ENCODE results near the gene KLHL5. TPM values are rescaled to one million over a fixed set of nuclear protein-coding genes. Genes with fewer than 3 reads are reported as not detected.
"Not testable (repeated sequence)": the region's sequence is repeated elsewhere in the genome, so short reads cannot be mapped to it uniquely, and the experiment has no call there.

Gene KLHL5
- total RNA-seq, 1 donor from 2014 or later = 44.8 TPM

GRCh38 chr4:39030725-39031124 lies 31.3 kb upstream of the KLHL5 start:
- DNase-seq (ENCODE audit: low spot score, unreplicated experiment) = no peak
- Mint-ChIP-seq H3K27me3 (no peaks in the 10 kb centered on the region), H3K36me3 (ENCODE audit: insufficient read depth) (no peaks in the 10 kb centered on the region), H3K4me3 (ENCODE audit: low read depth) (no peak overlapping the region), H3K27ac (no peak overlapping the region), H3K9me3 (ENCODE audit: low read depth) (no peaks in the 10 kb centered on the region), H3K4me1 (ENCODE audit: low read depth) (peaks cover 1% of the 10 kb centered on the region)
- TF ChIP-seq, protein P1, sequence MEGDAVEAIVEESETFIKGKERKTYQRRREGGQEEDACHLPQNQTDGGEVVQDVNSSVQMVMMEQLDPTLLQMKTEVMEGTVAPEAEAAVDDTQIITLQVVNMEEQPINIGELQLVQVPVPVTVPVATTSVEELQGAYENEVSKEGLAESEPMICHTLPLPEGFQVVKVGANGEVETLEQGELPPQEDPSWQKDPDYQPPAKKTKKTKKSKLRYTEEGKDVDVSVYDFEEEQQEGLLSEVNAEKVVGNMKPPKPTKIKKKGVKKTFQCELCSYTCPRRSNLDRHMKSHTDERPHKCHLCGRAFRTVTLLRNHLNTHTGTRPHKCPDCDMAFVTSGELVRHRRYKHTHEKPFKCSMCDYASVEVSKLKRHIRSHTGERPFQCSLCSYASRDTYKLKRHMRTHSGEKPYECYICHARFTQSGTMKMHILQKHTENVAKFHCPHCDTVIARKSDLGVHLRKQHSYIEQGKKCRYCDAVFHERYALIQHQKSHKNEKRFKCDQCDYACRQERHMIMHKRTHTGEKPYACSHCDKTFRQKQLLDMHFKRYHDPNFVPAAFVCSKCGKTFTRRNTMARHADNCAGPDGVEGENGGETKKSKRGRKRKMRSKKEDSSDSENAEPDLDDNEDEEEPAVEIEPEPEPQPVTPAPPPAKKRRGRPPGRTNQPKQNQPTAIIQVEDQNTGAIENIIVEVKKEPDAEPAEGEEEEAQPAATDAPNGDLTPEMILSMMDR (IDR thresholded peaks at IDR 0.05; ENCODE audit: unreplicated experiment) = no peak

GRCh38 chr4:39031590-39032020 lies 30.4 kb upstream of the KLHL5 start:
- DNase-seq (ENCODE audit: low spot score, unreplicated experiment); H3K36me3 Mint-ChIP-seq (ENCODE audit: insufficient read depth); H3K27me3 Mint-ChIP-seq; H3K4me1 Mint-ChIP-seq (ENCODE audit: low read depth); H3K27ac Mint-ChIP-seq; H3K9me3 Mint-ChIP-seq (ENCODE audit: low read depth); H3K4me3 Mint-ChIP-seq (ENCODE audit: low read depth): not testable (repeated sequence)

DNA sequence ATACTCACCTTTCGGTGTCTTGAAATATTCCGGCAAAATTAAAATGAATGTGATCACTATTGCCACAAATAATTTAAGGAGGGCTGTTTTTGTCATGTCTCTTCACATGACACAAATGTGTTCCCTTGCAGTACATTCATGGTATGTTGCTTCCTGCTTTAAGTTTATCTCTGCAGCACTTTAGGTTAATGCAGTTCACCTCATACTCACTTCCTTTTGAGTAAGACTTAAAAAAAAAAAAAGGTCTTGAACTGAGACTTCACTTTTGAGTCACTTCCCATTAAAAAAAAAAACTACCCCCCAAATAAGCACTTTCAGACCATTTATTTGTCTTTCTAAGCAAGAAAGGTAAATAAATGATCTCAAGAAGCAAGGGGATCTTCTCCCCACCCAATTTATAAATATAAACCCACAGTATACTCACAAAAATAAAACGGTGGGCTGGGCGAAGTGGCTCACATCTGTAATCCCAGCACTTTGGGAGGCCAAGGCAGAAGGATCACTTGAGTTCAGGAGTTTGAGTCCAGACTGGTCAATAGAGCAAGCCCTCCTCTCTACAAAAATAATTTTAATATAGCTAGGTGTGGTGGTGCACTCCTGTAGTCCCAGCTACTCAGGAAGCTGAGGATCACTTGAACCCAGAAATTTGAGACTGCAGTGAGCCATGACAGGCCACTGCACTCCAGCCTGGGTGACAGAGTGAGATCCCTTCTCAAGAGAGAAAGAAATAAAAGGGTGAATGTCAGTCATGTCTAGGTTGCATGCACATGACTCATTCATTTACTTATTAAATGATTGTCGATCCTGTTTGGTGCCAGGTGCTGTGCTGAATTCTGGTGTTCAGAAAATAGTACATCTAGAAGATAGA lies 29.6 kb upstream of the KLHL5 start, which contains the start of gene TMEM156:
Gene TMEM156 (minus strand): TSS at position 192 of the 868 bp plus-strand sequence. CDS start 96 bp downstream, at position 96.
- Mint-ChIP-seq H3K27me3 (no peaks in the 10 kb centered on the region), H3K4me1 (ENCODE audit: low read depth) (peaks cover 11% of the 10 kb centered on the region), H3K36me3 (ENCODE audit: insufficient read depth) (no peaks in the 10 kb centered on the region), H3K27ac (no peak within 1 kb of the TSS), H3K9me3 (ENCODE audit: low read depth) (no peaks in the 10 kb centered on the region), H3K4me3 (ENCODE audit: low read depth) (no peak within 1 kb of the TSS)
- no peak for DNase-seq (ENCODE audit: low spot score, unreplicated experiment)
- TF ChIP-seq, protein P1 (IDR thresholded peaks at IDR 0.05; ENCODE audit: unreplicated experiment) = no peak

DNA sequence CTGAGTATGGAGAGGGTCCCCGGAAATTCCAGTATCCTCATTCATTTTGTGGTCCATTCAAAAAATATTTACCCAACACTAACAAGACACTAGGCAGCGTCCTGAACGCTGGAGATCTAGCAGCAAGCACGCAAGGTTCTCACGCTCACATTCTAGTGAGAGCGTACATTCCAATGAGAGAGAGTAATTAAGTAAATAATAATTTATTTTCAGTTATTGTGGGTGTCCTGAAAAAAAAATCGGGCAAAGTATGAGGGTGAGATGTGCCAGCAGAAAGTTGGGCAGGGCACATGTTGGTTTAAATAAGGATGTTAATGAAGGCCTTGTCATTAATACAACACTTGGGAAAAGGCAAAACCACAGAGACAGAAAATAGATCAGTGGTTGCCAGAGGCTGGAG lies 25.9 kb upstream of the KLHL5 start:
- Mint-ChIP-seq H3K27me3 (no peaks in the 10 kb centered on the region), H3K9me3 (ENCODE audit: low read depth) (no peaks in the 10 kb centered on the region), H3K4me1 (ENCODE audit: low read depth) (peaks cover 23% of the 10 kb centered on the region), H3K36me3 (ENCODE audit: insufficient read depth) (no peaks in the 10 kb centered on the region), H3K27ac (peak overlapping the region; percentile 93), H3K4me3 (ENCODE audit: low read depth) (no peak overlapping the region)
- TF ChIP-seq, protein P1 (IDR thresholded peaks at IDR 0.05; ENCODE audit: unreplicated experiment) = no peak
- DNase-seq (ENCODE audit: low spot score, unreplicated experiment) = no peak

- H3K4me1 Mint-ChIP-seq (ENCODE audit: low read depth) = peaks cover 28% of the 10 kb centered on the region
- TF ChIP-seq, protein P1 (IDR thresholded peaks at IDR 0.05; ENCODE audit: unreplicated experiment) = no peak
- H3K36me3 Mint-ChIP-seq (ENCODE audit: insufficient read depth) = no peaks in the 10 kb centered on the region
- H3K27ac Mint-ChIP-seq = peak overlapping the region; percentile 94
- no peaks in the 10 kb centered on the region for H3K27me3 Mint-ChIP-seq
- no peak for DNase-seq (ENCODE audit: low spot score, unreplicated experiment)
- no peaks in the 10 kb centered on the region for H3K9me3 Mint-ChIP-seq (ENCODE audit: low read depth)
- no peak overlapping the region for H3K4me3 Mint-ChIP-seq (ENCODE audit: low read depth)
These were observed 24.6 kb upstream of the KLHL5 start for GRCh38 chr4:39037491-39037825.

DNA sequence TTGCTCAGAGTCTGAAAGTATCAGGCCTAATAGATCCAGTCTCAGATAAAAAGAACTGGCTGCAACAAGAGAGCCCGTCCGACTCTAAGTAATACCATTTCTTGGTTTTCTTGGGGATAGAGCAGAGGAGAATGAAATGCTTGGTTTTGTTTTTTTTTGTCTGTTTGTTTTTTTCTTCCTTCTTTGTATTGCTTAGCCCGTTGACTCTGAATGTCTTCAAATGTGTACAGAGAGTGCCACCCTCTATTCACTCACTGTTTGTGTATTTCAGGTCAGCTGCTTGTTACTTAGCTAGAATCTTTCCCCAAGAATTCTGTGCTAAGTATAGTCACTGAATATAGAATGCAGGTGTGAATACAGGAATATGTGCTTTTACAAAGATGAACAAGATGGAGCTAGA lies 24.1 kb upstream of the KLHL5 start:
- TF ChIP-seq, protein P1 (IDR thresholded peaks at IDR 0.05; ENCODE audit: unreplicated experiment) = no peak
- Mint-ChIP-seq H3K36me3 (ENCODE audit: insufficient read depth) (no peaks in the 10 kb centered on the region), H3K4me1 (ENCODE audit: low read depth) (peaks cover 30% of the 10 kb centered on the region), H3K27ac (peak overlapping the region; percentile 94), H3K9me3 (ENCODE audit: low read depth) (no peaks in the 10 kb centered on the region), H3K27me3 (no peaks in the 10 kb centered on the region), H3K4me3 (ENCODE audit: low read depth) (no peak overlapping the region)
- no peak for DNase-seq (ENCODE audit: low spot score, unreplicated experiment)

Measured in progenitor cell of endocrine pancreas (in vitro differentiated cells).